GM18520 (cell line): ENCODE results near the gene NIT1.
A peak's percentile ranks its signal among the peaks of the same experiment; 100 is the strongest.

ENCODE experiments used
- ATAC-seq: cut with Tn5 transposase; IDR thresholded peaks from one replicate; pipeline ENCODE4 v1.9.1; 2021; ENCODE audit not compliant: unreplicated experiment

NIT1 gene

DNA sequence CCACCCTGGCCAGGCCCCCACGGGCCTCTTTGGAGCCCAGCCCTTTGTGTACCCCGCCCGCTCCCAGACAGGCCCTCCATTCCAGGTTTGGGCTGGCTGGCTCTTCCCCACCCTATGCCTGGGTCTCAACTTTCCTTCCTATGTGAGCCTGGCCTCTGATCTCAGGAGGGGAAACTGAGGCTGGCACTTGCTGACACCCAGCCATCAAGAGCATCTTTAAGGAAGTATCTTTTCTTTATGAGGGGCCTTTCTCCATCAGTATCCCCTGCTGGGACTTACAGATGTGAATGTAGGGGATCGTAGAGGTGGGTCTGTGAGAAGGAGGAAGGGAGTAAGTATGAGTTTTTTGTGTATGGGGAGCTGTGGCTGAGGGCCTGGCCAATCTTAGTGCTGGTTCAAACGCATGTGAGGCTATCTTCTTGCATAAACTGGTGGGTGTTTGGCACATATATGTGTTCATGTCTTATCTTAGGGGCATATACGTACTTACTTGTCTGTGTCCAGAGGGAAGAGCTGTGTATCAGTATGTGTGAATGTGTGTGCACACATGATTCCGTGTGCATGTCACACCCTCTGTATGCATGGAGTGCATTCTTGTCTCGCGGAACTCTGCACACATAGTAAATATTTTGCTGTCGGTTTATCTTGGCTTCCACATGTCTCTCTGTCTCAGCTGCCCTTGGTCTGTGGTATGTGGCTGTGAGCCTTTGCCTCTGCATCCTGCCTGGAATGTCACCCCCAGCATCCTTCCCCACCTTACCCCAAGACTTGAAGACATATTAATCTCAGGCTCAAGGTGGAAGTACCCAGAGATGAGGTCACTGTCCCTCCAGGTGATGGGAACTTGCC, 33.9 kb upstream of the NIT1 start:
- no peak for ATAC-seq

DNA sequence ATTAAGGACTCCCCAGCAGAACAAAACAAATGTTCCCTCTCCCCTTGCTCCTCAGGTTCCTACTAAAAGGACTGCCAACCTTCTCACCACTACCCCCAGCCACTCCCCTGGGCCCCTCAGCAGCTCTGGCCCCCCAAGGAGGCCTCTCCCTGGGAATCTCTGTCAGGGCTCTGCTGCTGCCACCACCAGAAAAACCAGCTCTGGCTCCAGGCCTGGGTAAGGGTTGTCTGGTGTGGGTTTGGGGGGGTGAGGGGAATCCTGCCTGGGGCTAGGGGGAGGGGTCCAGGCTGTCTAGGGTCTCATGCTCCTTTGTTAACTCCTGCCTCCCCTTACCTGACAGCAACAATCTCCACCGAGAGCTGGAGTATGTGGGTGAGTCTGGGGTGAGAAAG, 33.3 kb upstream of the NIT1 start:
- ATAC-seq = no peak

DNA sequence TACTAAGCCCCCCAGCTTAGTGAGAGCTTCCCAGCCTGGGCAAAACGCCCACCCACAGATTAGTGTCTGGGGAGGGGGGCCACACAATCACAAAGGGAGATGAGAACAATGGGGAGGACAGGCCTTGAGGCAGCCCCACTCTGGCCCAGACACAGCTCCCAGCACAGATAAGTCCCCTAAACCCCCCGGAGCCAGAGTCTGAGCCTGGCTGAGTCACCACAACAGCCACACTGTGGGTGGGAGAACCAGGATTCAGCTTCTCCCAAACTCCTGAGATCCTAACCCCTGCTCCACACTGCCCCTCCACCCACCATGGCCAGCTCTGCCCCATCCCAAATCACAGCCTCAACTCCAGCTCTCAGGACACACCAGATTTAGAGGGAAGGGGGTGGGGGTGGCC, 32.7 kb upstream of the NIT1 start:
- ATAC-seq = no peak

DNA sequence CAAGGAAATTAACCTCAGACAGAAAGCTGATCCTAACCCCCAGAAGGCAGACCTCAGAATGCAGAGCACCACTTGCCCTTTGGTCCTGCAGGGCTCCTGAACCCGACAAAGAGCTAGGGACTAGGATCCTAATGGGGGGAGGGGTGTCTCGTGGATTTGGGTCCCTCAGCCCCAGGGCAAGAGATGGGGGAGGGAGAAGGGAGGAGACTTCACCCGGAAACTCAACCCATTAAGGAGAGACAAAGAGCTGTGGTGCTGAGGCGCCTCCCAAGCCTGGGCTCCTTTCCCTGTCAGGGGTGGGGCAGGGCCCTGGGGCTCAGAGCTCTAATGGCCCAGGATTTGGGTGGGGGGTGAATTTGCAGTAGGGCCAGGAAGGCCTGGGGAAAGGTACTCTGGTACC, 31.4 kb upstream of the NIT1 start:
- no peak for ATAC-seq

DNA sequence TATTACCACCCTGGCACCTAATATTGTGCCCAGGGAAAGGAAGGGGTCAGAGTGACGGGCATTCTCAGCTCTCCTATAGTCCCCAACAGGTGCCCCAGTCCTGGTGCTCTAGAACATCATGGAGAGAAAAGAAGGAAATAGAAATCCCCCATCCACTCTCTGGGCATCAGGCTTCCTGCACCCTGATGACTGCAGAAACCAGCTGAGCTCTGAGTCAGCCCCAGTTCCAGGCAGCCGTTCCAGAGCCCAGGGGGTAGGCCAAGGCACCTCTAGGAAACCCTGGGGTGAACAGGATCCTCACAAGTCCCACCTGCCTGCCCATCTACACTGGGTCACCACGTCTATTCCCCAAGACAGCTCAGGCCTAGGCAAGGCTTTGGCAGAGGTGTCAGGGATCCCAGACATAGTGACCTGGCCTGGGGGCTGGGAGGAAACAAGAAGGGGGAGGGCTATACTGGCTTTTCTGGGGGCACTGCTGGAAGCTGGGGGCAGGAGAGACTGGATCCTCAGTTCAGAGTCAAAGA, 29.3 kb upstream of the NIT1 start:
- no peak for ATAC-seq

DNA sequence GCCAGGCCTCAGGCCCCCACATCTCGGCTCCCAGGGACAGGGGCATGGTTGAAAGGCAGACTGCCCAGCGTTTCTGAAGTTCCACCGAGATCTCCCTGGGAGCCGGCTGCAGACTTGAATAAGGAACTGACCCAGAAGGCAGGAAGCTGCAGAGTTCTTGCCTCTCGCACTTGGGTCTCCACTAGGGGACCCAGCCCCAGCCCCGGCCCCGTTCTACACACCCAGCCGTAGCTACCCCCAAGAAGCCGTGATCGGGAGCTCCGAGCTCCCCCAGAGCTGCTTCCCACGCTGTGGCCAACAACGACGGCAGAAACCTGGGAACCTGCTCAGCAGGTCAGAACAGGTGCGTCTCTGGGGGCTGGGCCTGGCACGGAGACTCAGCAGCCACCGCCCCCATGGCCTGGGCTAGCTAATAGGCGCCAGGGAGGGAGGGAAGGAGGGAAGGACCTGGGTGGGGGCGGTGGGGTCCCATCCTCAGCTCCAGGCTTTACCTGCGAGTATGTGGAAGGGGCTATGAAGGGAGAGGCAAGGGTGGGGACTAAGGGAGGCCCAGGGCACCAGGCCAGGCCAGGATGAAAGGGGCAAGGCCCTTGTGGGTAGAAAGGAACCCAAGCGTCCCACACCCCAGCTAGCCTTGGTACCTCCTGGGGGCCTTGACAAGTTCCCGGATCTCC, 28.5 kb upstream of the NIT1 start, which contains the start of gene NECTIN4:
NECTIN4 (minus strand) TSS at position 308 of the 674 bp plus-strand sequence; CDS start at position 46, 262 bp downstream.
- no peak for ATAC-seq

DNA sequence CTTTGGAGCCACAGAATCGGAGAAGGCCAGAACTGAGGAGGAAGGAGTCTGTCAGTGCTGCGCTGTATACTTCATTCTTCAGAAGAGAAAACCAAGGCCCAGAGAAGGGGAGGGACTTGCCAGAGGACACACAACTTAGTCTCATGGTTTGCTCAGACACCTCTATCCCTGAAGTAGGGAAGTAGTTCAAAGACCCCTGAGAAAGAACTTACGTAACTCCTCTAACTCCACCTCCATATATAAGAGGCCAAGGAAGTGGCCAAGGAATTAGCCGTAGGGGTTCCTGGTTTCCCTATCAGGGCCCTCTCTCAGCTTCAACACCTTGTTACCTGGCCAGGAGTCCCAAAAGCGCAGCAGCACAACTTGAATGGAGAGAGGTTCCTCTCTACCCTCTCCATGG, 28.0 kb upstream of the NIT1 start:
- no peak for ATAC-seq

DNA sequence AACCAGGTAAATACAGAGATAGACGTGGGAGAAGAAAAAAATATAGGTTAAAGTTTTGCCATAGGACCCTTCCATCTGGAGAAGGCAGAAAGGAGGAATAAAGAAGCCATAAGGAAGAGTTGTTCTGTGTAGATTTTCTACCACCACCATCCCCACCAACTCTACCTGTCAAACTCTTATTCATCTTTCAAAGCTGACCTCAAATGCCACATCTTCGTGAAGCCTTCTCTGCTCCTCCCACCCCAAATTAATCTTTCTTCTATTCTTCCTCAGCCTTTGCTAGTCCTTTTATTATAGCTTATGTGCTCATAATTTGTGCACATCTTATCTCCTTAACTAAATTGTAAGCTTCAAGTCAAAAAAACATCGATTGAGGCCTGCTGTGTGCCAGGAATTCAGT, 27.3 kb upstream of the NIT1 start:
- no peak for ATAC-seq

DNA sequence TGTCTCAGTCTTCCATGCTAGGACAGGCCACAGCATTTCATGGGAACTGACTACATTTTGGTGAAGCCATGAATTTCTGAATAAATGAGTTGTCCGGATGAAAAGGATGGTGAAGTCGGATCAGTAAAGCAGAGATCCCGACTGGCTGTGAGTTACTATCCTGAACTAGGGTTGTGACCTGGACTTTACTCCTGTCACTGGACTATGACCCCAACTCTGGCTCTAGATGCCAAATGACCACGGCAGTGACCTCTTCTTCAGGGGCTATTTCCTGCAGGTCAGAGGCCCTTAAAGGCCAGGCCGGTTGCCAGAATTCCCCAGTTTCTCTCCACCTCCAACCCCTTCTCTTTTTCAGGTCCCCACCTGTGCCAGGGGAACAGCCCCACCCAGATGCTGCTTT, 26.8 kb upstream of the NIT1 start:
- no peak for ATAC-seq

DNA sequence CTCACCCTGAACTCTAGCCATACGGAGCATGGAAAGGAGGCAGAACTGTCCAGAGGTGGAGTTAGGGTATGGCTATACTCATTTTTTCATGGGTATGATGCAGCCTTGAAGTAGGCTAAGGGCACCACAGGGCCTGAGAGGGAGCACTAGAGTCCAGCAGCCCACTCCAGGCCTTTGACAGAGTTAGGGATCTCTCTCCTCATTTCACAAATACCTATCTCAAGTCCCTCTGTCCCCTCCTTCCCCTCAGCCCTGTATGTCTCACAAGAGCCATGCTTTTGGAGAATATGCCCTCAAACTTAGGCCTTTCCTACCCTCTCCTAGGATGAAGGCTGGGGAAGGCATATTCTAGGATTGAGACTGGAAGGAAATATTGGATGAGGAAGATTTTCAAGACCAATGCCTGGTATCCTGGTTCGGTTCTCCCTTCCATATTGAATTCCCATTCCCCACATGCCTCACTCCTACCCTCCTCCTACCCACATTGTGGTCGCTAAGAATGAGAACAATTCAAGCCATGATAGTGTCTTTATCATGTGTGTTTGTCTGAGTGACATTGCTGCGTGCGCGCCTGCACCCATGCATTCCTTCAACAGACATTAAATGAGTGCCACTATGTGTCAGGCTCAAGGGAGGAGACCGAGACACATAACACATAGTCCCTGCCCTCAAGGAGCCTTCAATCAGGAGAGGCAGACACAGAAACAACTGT, 26.0 kb upstream of the NIT1 start:
- no peak for ATAC-seq

DNA sequence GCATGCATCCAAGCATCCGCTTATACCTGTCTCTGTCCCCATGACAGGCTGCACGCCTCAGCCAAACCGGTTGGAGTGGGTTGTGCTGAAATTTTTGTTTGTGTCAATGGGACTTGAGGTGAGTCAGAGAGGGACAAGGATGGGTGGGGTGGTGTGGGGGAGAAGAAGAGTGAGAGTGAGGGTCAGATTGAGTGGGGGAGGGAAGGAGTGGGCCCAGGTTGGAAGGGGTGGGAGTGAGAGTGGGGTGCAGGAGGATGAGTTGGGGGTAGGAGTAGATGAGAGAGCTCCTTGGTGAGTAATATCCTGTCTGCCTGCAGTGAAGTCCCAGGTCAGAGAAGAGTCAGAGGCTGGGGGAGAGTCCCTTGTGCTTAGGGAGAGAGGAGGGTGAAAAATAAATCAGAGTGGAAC, 25.3 kb upstream of the NIT1 start:
- no peak for ATAC-seq

DNA sequence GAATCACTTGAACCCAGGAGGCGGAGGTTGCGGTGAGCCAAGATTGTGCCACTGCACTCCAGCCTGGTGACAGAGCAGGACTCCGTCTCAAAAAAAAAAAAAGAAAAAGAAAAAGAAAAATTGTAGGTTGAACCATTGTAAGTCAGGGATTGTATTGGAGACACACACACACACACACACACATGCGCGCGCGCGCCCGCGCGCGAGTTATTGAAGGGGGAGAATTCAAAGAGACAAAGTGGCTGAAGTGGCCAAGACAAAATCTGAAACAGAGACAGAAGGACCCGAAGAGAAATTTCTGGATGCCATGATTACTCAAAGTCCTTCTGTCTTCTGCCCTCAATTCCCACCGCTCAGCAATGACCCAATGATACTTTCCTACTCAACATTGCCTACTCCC, 23.4 kb upstream of the NIT1 start:
- ATAC-seq = no peak

DNA sequence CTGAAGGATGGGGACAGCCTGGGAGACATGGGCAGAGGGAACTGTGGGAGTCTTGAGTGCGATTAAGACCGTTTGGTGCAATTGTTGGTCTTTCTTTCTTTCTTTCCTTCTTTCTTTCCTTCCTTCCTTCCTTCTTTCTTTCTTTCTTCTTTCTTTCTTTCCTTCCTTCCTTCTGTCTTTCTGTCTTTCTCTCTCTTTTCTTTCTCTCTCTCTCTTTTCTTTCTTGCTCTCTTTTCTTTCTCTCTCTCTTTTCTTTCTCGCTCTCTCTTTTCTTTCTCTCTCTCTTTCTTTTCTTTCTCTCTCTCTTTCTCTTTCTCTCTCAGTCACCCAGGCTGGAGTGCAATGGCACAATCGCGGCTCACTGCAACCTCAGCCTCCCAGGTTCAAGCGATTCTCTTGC, 22.7 kb upstream of the NIT1 start:
- ATAC-seq = no peak

DNA sequence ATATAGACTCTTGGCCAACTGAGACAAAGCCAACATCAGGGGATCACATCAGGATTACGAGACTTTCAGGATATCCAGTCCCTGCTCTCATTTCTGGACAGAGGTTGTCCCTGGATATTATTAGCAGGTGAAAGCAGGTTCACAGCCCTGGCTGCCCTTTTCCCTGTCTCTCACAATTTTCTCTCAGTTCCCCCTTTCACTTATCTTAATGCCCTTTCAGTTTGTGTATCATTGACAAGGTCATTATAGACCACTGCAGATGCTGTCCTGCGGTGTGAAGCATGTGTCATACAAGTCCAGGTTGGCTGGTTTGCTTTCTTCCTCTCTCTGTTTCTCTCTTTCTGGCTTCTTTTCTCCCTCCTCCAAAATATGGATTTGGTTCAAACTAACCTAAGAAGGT, 21.9 kb upstream of the NIT1 start:
- ATAC-seq = no peak

DNA sequence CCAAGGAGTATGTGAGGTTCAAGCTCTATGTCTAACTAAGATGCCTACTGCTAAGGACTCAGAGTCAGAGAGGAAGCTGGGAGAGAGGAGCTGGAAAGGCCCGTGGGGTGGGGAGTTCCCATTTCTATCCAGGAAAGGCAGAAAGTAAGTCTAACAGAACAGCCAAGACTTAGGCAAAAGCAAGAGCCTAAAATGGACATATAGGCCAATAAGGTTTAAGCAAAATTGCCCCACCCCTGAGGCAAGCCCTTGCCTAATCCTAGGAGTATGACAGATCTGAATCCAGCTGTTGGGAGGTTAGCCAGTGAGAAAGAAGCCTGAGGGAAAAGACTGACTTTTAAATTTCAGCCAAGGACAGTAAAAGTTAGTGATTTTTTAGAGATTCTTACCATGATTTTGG, 21.4 kb upstream of the NIT1 start:
- no peak for ATAC-seq

DNA sequence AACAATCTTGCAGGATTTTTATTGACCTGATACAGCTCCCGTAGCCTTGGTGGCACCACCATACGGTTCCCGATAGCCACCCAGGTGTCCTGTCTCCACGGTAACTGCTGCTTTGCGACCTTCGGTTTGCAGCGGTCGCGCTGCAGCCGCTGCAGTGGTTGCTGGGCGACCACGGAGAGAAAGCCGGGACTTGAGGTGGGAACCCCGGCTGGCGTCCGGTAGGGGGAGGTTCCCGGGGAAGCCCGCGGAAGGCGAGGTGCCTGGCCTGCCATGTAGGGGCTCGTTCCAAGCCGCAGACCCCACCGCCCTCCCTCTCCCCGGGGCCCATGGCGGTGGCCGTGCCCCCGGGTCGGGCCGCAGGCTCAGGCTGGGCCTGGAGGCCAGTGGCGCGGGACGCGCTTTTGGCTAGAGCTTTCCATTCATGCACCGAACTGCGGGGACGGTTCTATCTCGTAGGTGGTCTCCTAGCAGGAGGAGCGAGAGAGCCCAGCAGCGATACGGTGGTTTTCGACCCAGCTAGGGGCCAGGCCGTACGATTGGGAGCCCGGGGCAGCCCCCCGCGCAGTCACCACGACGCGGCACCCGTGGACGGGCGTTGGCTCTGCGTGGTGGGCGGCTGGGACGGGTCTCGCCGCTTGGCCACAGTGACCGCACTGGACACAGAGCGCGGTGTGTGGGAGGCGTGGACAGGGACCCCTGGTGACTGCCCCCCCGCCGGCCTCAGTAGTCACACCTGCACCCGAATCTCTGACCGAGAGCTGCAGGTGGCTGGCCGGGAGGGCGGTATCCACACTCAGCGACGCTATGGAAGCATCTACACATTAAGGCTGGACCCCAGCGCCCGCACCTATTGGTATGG, 19.5 kb upstream of the NIT1 start, which contains the start of gene KLHDC9:
KLHDC9 (plus strand) TSS at position 152 of the 859 bp plus-strand sequence; CDS start at position 327, 175 bp downstream.
- ATAC-seq = peak; percentile 78

DNA sequence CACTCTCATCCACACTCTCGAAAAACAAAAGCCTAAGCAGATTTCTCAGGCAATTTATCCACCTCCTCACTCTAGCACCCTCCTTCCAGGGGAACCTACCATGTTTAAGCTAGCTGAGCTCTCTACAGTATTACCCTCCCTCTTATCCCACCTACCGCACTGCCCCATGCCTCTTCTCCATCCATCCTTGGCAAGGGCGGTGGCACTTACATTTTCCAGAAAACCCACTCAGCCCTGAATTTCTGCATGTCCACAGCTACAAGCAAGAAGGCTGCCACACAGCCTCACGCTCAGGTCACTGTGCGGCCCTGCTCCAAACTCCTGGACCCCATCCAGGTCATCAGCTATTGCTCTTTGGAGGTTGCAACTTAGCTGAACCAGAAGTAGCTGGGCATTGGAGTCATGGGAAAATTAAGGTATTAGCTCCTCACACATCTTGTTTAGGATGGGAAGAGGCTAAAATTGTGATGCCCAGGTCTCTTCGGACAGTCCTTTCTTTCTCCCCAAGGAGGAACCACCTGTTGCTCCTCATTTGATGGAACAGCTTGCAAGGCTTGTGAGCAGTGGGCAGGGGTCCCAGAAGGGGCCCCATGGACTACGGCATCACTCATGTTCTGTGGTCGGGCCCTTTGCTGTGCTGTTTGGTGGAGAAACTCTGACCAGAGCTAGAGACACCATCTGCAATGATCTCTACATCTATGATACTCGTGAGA, 18.7 kb upstream of the NIT1 start:
- no peak for ATAC-seq

DNA sequence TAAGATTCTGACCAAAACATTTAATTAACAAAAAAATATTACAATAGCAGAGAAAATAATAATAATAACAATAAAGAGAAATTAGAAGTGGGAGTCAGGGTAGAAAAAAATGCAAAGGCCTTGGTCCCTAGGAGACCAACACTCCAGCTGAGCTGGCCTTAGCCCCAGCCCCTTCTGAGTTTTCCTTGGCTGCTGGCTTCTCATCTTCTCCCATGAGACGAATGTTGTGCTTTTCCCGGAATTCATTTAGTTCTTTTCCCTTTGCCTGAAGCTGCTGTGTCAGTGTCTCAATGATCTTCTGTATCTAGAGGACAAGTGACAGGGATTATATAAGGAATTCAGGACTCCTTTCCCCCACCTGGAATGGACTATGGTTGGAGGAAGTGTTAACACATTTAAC, 17.3 kb upstream of the NIT1 start:
- no peak for ATAC-seq

DNA sequence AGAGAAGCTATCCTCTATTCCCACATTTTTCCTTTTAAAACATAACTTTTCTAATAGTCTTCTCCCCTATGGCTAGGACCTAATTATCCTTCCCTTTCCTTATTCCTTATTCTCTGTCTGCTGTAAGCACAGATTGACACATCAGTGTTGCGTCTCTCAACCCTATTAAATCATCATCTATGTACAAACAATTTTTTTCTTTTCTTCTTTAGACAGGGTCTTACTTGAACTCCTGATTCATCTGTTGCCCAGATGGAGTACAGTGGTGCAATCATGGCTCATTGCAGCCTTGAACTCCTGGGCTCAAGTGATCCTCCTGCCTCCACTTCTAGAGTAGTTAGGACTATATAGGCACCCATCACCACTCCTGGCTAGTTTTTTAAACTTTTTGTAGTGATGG, 11.5 kb upstream of the NIT1 start:
- ATAC-seq = no peak

DNA sequence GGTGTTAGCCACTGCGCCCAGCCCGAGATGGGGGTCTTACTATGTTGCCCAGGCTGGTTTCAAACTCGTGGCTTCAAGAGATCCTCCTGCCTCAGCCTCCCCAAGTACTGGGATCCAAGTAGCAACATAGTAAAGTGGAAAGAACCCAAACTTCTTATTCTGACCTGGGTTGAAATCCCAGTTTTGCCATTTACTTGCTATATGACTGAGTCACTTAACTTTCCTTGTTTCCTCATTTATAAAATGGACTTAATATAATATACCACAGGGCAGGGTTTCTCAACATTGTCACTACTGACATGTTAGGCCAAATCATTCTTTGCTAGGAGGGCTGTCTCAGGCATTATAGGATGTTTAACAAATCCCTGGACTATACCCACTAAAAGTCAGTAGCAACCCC, 6.8 kb upstream of the NIT1 start:
- no peak for ATAC-seq
